Measurements from ENCODE around the gene KRTAP10-6.
"Not testable (repeated sequence)": the region's sequence is repeated elsewhere in the genome, so short reads cannot be mapped to it uniquely, and the experiment has no call there.

The KRTAP10-6 gene

GRCh38 chr21:44552136-44552535 lies 40.2 kb downstream of the KRTAP10-6 start:
- Histone ChIP-seq H3K9ac (ENCODE audit: low read depth, low read length, poor library complexity, severe bottlenecking) (no peak overlapping the region), H3F3A (ENCODE audit: low read depth) (no peaks in the 10 kb centered on the region), H3K9me3 (ENCODE audit: insufficient read depth, low read depth, low read length) (no peaks in the 10 kb centered on the region; the same call in 1 of the 2 replicates), H4K20me1 (ENCODE audit: insufficient read depth, low read length, poor library complexity, severe bottlenecking) (no peaks in the 10 kb centered on the region), H3K4me2 (ENCODE audit: low read depth, low read length, poor library complexity, severe bottlenecking) (no peak overlapping the region), H3K4me3 (ENCODE audit: low read length, poor library complexity, severe bottlenecking) (no peak overlapping the region), H3K79me2 (ENCODE audit: insufficient read depth, low read length) (no peaks in the 10 kb centered on the region), H3K9me2 (replicated peaks; ENCODE audit: low read depth, low read length) (no peaks in the 10 kb centered on the region), H3K27me3 (ENCODE audit: insufficient read depth, low read length, poor library complexity, severe bottlenecking) (no peaks in the 10 kb centered on the region), H2AFZ (ENCODE audit: low read length) (no peak overlapping the region), H3K36me3 (ENCODE audit: insufficient read depth, low read length) (no peaks in the 10 kb centered on the region), H3K4me1 (ENCODE audit: insufficient read depth, low read length, poor library complexity, severe bottlenecking) (no peaks in the 10 kb centered on the region)
- TF ChIP-seq, protein P1, sequence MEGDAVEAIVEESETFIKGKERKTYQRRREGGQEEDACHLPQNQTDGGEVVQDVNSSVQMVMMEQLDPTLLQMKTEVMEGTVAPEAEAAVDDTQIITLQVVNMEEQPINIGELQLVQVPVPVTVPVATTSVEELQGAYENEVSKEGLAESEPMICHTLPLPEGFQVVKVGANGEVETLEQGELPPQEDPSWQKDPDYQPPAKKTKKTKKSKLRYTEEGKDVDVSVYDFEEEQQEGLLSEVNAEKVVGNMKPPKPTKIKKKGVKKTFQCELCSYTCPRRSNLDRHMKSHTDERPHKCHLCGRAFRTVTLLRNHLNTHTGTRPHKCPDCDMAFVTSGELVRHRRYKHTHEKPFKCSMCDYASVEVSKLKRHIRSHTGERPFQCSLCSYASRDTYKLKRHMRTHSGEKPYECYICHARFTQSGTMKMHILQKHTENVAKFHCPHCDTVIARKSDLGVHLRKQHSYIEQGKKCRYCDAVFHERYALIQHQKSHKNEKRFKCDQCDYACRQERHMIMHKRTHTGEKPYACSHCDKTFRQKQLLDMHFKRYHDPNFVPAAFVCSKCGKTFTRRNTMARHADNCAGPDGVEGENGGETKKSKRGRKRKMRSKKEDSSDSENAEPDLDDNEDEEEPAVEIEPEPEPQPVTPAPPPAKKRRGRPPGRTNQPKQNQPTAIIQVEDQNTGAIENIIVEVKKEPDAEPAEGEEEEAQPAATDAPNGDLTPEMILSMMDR (conservative IDR thresholded peaks at IDR 0.05; ENCODE audit: low read length): no peak

DNA sequence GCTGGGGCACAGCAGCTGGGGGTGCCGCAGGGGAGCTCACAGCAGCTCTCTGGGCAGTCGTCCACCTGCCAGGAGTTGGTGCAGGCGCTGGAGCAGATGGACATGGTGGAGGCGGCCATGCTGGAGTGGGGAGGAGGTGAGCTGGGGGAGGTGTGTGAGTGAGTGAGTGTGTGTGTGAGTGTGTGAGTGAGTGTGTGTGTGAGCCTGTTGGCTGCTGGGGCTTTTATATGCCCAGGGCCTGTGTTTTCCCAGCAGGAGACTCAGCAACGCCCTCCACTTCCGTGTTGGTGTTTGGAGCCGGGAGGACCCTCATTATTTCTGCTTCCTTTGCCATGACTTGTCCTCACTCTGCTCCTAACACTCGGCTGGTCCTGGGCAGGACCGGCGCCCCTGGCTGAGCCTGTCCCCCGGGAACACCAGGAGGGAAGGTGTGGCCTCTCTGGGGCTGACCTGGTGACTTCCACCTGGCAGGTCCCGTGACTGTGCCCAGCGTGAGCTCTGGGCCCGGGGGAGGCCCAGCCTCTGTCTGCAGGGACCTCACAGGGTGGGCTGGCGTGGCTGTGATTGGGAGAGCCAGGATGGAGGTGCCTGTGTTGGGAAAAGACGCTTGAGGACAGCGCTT lies 40.9 kb downstream of the KRTAP10-6 start, which contains the start of gene KRTAP10-2:
Gene KRTAP10-2 (minus strand): TSS at position 166 of the 622 bp plus-strand sequence. CDS start 47 bp downstream, at position 119.
- TF ChIP-seq, protein P1 (conservative IDR thresholded peaks at IDR 0.05; ENCODE audit: low read length): no peak
- no peak for TF ChIP-seq EZH2phosphoT487 (IDR thresholded peaks at IDR 0.05; ENCODE audit: borderline replicate concordance)
- Histone ChIP-seq H3K27me3 (ENCODE audit: insufficient read depth, low read length, poor library complexity, severe bottlenecking) (no peaks in the 10 kb centered on the region), H3K79me2 (ENCODE audit: insufficient read depth, low read length) (no peaks in the 10 kb centered on the region), H3K4me3 (ENCODE audit: low read length, poor library complexity, severe bottlenecking) (no peak within 1 kb of the TSS), H3K36me3 (ENCODE audit: insufficient read depth, low read length) (no peaks in the 10 kb centered on the region), H3K4me2 (ENCODE audit: low read depth, low read length, poor library complexity, severe bottlenecking) (no peak within 1 kb of the TSS), H3F3A (ENCODE audit: low read depth) (no peaks in the 10 kb centered on the region), H3K9ac (ENCODE audit: low read depth, low read length, poor library complexity, severe bottlenecking) (no peak within 1 kb of the TSS), H4K20me1 (ENCODE audit: insufficient read depth, low read length, poor library complexity, severe bottlenecking) (no peaks in the 10 kb centered on the region), H2AFZ (ENCODE audit: low read length) (no peak within 1 kb of the TSS), H3K9me3 (ENCODE audit: insufficient read depth, low read depth, low read length) (no peaks in the 10 kb centered on the region; the same call in 1 of the 2 replicates), H3K4me1 (ENCODE audit: insufficient read depth, low read length, poor library complexity, severe bottlenecking) (no peaks in the 10 kb centered on the region), H3K9me2 (replicated peaks; ENCODE audit: low read depth, low read length) (no peaks in the 10 kb centered on the region)

GRCh38 chr21:44550807-44551206 lies 41.5 kb downstream of the KRTAP10-6 start:
- no peaks in the 10 kb centered on the region for H3K27me3 ChIP-seq (ENCODE audit: insufficient read depth, low read length, poor library complexity, severe bottlenecking)
- no peaks in the 10 kb centered on the region for H4K20me1 ChIP-seq (ENCODE audit: insufficient read depth, low read length, poor library complexity, severe bottlenecking)
- no peak overlapping the region for H3K4me3 ChIP-seq (ENCODE audit: low read length, poor library complexity, severe bottlenecking)

GRCh38 chr21:44550285-44550684 lies 42.0 kb downstream of the KRTAP10-6 start:
- H3K9me3 ChIP-seq (ENCODE audit: insufficient read depth, low read depth, low read length); H3K4me1 ChIP-seq (ENCODE audit: insufficient read depth, low read length, poor library complexity, severe bottlenecking); H3F3A ChIP-seq (ENCODE audit: low read depth); H3K4me2 ChIP-seq (ENCODE audit: low read depth, low read length, poor library complexity, severe bottlenecking); H3K36me3 ChIP-seq (ENCODE audit: insufficient read depth, low read length); H3K9me2 ChIP-seq (replicated peaks; ENCODE audit: low read depth, low read length); H4K20me1 ChIP-seq (ENCODE audit: insufficient read depth, low read length, poor library complexity, severe bottlenecking); H3K4me3 ChIP-seq (ENCODE audit: low read length, poor library complexity, severe bottlenecking); H3K79me2 ChIP-seq (ENCODE audit: insufficient read depth, low read length); H3K9ac ChIP-seq (ENCODE audit: low read depth, low read length, poor library complexity, severe bottlenecking); H2AFZ ChIP-seq (ENCODE audit: low read length); H3K27me3 ChIP-seq (ENCODE audit: insufficient read depth, low read length, poor library complexity, severe bottlenecking): not testable (repeated sequence)

More at GRCh38 chr21:44550807-44551206, 41.5 kb downstream of the KRTAP10-6 start:
- Histone ChIP-seq H3K9me2 (replicated peaks; ENCODE audit: low read depth, low read length) (no peaks in the 10 kb centered on the region), H3K36me3 (ENCODE audit: insufficient read depth, low read length) (no peaks in the 10 kb centered on the region), H3K79me2 (ENCODE audit: insufficient read depth, low read length) (no peaks in the 10 kb centered on the region), H3K4me2 (ENCODE audit: low read depth, low read length, poor library complexity, severe bottlenecking) (no peak overlapping the region), H3F3A (ENCODE audit: low read depth) (no peaks in the 10 kb centered on the region), H3K9me3 (ENCODE audit: insufficient read depth, low read depth, low read length) (no peaks in the 10 kb centered on the region; the same call in 1 of the 2 replicates), H3K9ac (ENCODE audit: low read depth, low read length, poor library complexity, severe bottlenecking) (no peak overlapping the region), H2AFZ (ENCODE audit: low read length) (no peak overlapping the region), H3K4me1 (ENCODE audit: insufficient read depth, low read length, poor library complexity, severe bottlenecking) (no peaks in the 10 kb centered on the region)
- TF ChIP-seq, protein P1 (conservative IDR thresholded peaks at IDR 0.05; ENCODE audit: low read length): no peak
- TF ChIP-seq EZH2phosphoT487 (IDR thresholded peaks at IDR 0.05; ENCODE audit: borderline replicate concordance): no peak

All from Loucy (cell line).